Gastrocnemius medialis (tissue), 4 donors: ENCODE measurements around the gene PLIN1. TPM values are rescaled to one million over a fixed set of nuclear protein-coding genes. Genes with fewer than 3 reads are reported as not detected.
A peak's percentile ranks its signal among the peaks of the same experiment; 100 is the strongest.
"Not testable (repeated sequence)": the region's sequence is repeated elsewhere in the genome, so short reads cannot be mapped to it uniquely, and the experiment has no call there.

Source experiments
- ATAC-seq, 2 donors: fragments of 150-250 bp; one replicate each; pipeline ENCODE4 v1.9.1; 2016
- DNase-seq, 2 donors: peaks; one replicate each; pipeline ENCODE4 v3.0.0-alpha.2; 2019
- H3K27ac ChIP-seq, 4 donors: fragments of 200-600 bp; sonication (generic); 1 replicate in 1 of 4; 2 replicates in 3 of 4; pipeline ENCODE4 v1.5.1; 2016 to 2018; ENCODE audit warnings: mild to moderate bottlenecking in 2 of 4, moderate library complexity in 1 of 4
- H3K27me3 ChIP-seq, 3 donors: fragments of 200-600 bp; sonication (generic) in 2 of 3; 1 replicate in 1 of 3; 2 replicates in 2 of 3; pipeline versions ENCODE4 v1.5.1 to v1.6.0; 2016 to 2019; ENCODE audit warnings: mild to moderate bottlenecking in 1 of 3, moderate library complexity in 1 of 3
- H3K36me3 ChIP-seq, 2 donors: fragments of 200-600 bp; sonication (generic) in 1 of 2; one replicate each; pipeline ENCODE4 v1.5.1; 2017 to 2018
- H3K4me1 ChIP-seq, 2 donors: fragments of 200-600 bp; sonication (generic) in 1 of 2; one replicate each; pipeline ENCODE4 v1.5.1; 2016 to 2017; ENCODE audit warnings: mild to moderate bottlenecking in 2 of 2
- H3K4me3 ChIP-seq, 4 donors: fragments of 200-600 bp; sonication (generic) in 3 of 4; 1 replicate in 1 of 4; 2 replicates in 3 of 4; pipeline ENCODE4 v1.5.1; 2016 to 2019; ENCODE audit warnings: mild to moderate bottlenecking in 2 of 4
- H3K9me3 ChIP-seq, 3 donors: fragments of 200-600 bp; sonication (generic) in 2 of 3; 1 replicate in 1 of 3; 2 replicates in 2 of 3; pipeline ENCODE4 v1.5.1; 2016 to 2019
- CTCF ChIP-seq, 5 experiments: fragments of 450-650 bp in 3 of 5; fragments of 200-600 bp in 2 of 5; sonication (generic) in 2 of 5; IDR thresholded peaks in 4 of 5; conservative IDR thresholded peaks in 1 of 5; 1 replicate in 4 of 5; 2 replicates in 1 of 5; pipeline ENCODE4 v1.5.1; 2016 to 2019; ENCODE audit warnings: antibody characterized with exemption in 5 of 5, mild to moderate bottlenecking in 3 of 5, moderate library complexity in 3 of 5
- POLR2A ChIP-seq, 2 donors: fragments of 450-650 bp; IDR thresholded peaks; one replicate each; pipeline ENCODE4 v1.6.1; 2017; ENCODE audit warnings: antibody characterized with exemption in 2 of 2, mild to moderate bottlenecking in 2 of 2, moderate library complexity in 2 of 2
- in situ Hi-C, 4 donors: fragments of 200-750 bp; cut with MboI; loops; one replicate each; pipeline versions ENCODE4 v1.15.0 to v1.8.0; 2017; ENCODE audit warnings: low sequenced_read_pairs in 4 of 4
- intact Hi-C: fragments of 100-400 bp; cut with DNase I; formaldehyde crosslinking; loops from one replicate; pipeline ENCODE4 v1.15.1; 2023; ENCODE audit warnings: low total_unique reads
- total RNA-seq, 4 donors: library from RNA; depleted of rRNA; stranded (reverse); fragments of >200 nt; gene quantifications; one replicate each; pipeline versions ENCODE4 v1.1.0 to v1.2.3, GENCODE V29; 2016

PLIN1 gene
- total RNA-seq, 4 donors from 2014 or later: 1.8 to 17.9 (median 6.3) TPM

- Histone ChIP-seq H3K27ac (no peak overlapping the region), H3K36me3 (no peaks in the 10 kb centered on the region), H3K4me3 (no peak overlapping the region), H3K9me3 (no peaks in the 10 kb centered on the region), H3K27me3 (no peaks in the 10 kb centered on the region), H3K4me1 (peaks cover under 1 to 4% of the 10 kb centered on the region in 2 donors)
- in situ Hi-C loops: no loop called here
- intact Hi-C loops: loop anchor here (10.0 kb wide), 1 partner anchor 50 kb away; no protein-coding TSS in a partner anchor
- no peak for DNase-seq
- TF ChIP-seq POLR2A (IDR thresholded peaks at IDR 0.05) (no peak), CTCF (IDR thresholded peaks at IDR 0.05 in 4 of 5, conservative IDR thresholded peaks at IDR 0.05 in 1 of 5) (no peak)
- no peak for ATAC-seq
These were observed 16.0 kb upstream of the PLIN1 start for GRCh38 chr15:89695198-89695597.

DNA sequence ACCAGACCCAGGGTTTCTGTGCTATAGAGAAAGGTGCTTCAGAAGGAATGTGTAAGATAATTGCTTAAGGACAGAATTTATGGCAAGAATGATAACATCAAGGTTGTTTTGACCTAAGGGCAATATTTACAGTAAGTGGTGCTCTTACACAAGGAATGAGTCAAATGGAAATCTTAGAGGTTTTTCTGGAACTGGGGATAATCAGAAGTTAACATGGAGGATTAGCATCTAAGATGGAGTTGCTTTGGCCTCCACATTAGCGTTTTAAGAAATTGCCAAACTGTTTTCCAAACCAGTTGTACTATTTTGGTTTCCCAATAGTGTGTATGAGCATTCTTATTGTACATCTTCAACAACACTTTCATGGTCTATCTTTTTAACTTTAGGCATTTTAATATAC, 14.5 kb upstream of the PLIN1 start:
- H3K4me3 ChIP-seq: no peak overlapping the region
- H3K4me1 ChIP-seq: peaks cover 12% of the 10 kb centered on the region in 2 donors
- no peak overlapping the region for H3K27ac ChIP-seq
- no peaks in the 10 kb centered on the region for H3K36me3 ChIP-seq
- intact Hi-C loops (loop anchor here (10.0 kb wide), 1 partner anchor 49 kb away; no protein-coding TSS in a partner anchor), in situ Hi-C loops (no loop called here)
- no peak for DNase-seq
- no peak for ATAC-seq
- no peaks in the 10 kb centered on the region for H3K27me3 ChIP-seq
- TF ChIP-seq POLR2A (IDR thresholded peaks at IDR 0.05) (no peak), CTCF (IDR thresholded peaks at IDR 0.05 in 4 of 5, conservative IDR thresholded peaks at IDR 0.05 in 1 of 5) (no peak)
- H3K9me3 ChIP-seq: no peaks in the 10 kb centered on the region

DNA sequence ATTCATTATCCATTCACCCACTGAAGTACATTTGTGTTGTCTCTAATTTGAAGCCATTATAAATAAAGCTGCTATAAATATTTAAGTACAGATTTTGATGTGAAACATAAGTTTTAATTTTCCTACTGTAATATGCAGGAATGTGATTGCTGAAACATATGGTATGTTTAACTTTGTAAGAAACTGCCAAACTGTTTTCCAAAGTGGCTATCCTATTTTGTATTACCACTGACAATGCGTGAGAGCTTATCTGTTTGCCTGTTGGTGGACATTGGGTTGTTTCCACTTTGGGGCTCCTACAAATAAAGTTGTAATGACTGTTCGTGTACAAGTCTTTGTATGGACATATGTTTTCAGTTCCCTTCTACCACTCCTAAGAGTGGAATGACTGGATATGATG, 13.9 kb upstream of the PLIN1 start:
- no peak for TF ChIP-seq POLR2A (IDR thresholded peaks at IDR 0.05)
- no peak for TF ChIP-seq CTCF (IDR thresholded peaks at IDR 0.05 in 4 of 5, conservative IDR thresholded peaks at IDR 0.05 in 1 of 5)
- Histone ChIP-seq H3K27me3 (no peaks in the 10 kb centered on the region), H3K4me3 (no peak overlapping the region), H3K4me1 (peaks cover 12% of the 10 kb centered on the region in 2 donors), H3K27ac (no peak overlapping the region), H3K36me3 (no peaks in the 10 kb centered on the region), H3K9me3 (no peaks in the 10 kb centered on the region)
- intact Hi-C loops (loop anchor here (10.0 kb wide), 1 partner anchor 48 kb away; no protein-coding TSS in a partner anchor), in situ Hi-C loops (no loop called here)
- DNase-seq (no peak), ATAC-seq (no peak)

GRCh38 chr15:89690276-89691218, 11.4 kb upstream of the PLIN1 start, which contains the start of the genes PEX11A and WDR93:
TSS of gene PEX11A (minus strand) at chr15:89690754. CDS start at chr15:89690632, 122 bp downstream.
TSS of gene WDR93 (plus strand) at chr15:89690811. CDS start at chr15:89701747, 10,936 bp downstream.
- H3K36me3 ChIP-seq: no peaks in the 10 kb centered on the region
- no peaks in the 10 kb centered on the region for H3K9me3 ChIP-seq
- peak; percentile 51 to 65 for TF ChIP-seq POLR2A (IDR thresholded peaks at IDR 0.05)
- no peak for TF ChIP-seq CTCF (IDR thresholded peaks at IDR 0.05 in 4 of 5, conservative IDR thresholded peaks at IDR 0.05 in 1 of 5)
- ATAC-seq (peak; percentile 92 to 93), DNase-seq (peak; percentile 70 to 78)
- H3K4me3 ChIP-seq: peak within 1 kb of the TSS; percentile 65 to 93 (median 90)
- in situ Hi-C loops: no loop called here
- peak within 1 kb of the TSS; percentile 76 to 80 (median 79) for H3K27ac ChIP-seq
- intact Hi-C loops: loop anchor here (10.0 kb wide), 1 partner anchor 46 kb away; no protein-coding TSS in a partner anchor
- H3K27me3 ChIP-seq: no peaks in the 10 kb centered on the region
- H3K4me1 ChIP-seq: peaks cover 12% of the 10 kb centered on the region in 2 donors

DNA sequence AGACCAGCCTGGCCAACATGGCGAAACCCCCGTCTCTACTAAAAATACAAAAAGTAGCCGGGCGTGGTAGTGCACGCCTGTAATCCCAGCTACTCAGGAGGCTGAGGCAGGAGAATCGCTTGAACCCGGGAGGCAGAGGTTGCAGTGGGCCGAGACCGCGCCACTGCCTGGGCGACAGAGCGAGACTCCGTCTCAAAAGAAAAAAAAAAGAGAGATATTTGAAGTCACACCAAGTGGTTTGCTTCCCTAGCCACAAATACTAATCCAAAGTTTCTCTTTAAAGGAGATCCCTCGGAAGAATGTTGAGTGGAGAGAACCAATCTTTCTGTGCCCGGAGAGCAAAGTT, 10.7 kb upstream of the PLIN1 start:
- intact Hi-C loops: loop anchor here (10.0 kb wide), 3 partner anchors 45 to 775 kb away; partner anchors contain the start of gene MFGE8
- H3K27me3 ChIP-seq, H3K9me3 ChIP-seq, H3K36me3 ChIP-seq, ATAC-seq, DNase-seq, in situ Hi-C loops: not testable (repeated sequence)
- H3K27ac ChIP-seq: peak overlapping the region; percentile 76 to 80 (median 79)
- peaks cover 12% of the 10 kb centered on the region in 2 donors for H3K4me1 ChIP-seq
- peak overlapping the region; percentile 65 to 93 (median 90) for H3K4me3 ChIP-seq
